ENCODE results near the gene PPARG.
"Not testable (repeated sequence)": the region's sequence is repeated elsewhere in the genome, so short reads cannot be mapped to it uniquely, and the experiment has no call there.

- not testable (repeated sequence) for TF ChIP-seq SUZ12 (IDR thresholded peaks at IDR 0.05; ENCODE audit: extremely low read depth, insufficient read depth, insufficient read length); ZNF274 (IDR thresholded peaks at IDR 0.05; ENCODE audit: low read depth, low read length)
Observed at GRCh38 chr3:12479198-12479597, 190.3 kb downstream of the PPARG start.
